H9 (cell line): ENCODE measurements around the gene FOXL1. TPM values are rescaled to one million over a fixed set of nuclear protein-coding genes. Genes with fewer than 3 reads are reported as not detected.

Experiments used
- DNase-seq: peaks from one replicate; pipeline ENCODE4 v3.0.0-alpha.2; 2017
- H2AFZ ChIP-seq: one replicate; pipeline ENCODE4 v1.6.1; 2013; ENCODE audit warnings: mild to moderate bottlenecking, low read length, control low read depth, moderate library complexity
- H2AK5ac ChIP-seq: 2 replicates; pipeline ENCODE4 v1.6.1; 2013; ENCODE audit warnings: low read length, control low read depth, mixed read lengths; ENCODE audit not compliant: insufficient read length
- H2BK120ac ChIP-seq: one replicate; pipeline ENCODE4 v1.6.1; 2013; ENCODE audit warnings: low read depth, mild to moderate bottlenecking, low read length, control low read depth, inconsistent platforms; ENCODE audit not compliant: poor library complexity, severe bottlenecking
- H2BK12ac ChIP-seq: 2 replicates; pipeline ENCODE4 v1.6.1; 2013; ENCODE audit warnings: low read length, control low read depth, mixed read lengths, low read depth; ENCODE audit not compliant: insufficient read length
- H2BK15ac ChIP-seq: 2 replicates; pipeline ENCODE4 v1.6.1; 2013; ENCODE audit warnings: low read depth, low read length, control low read depth
- H2BK20ac ChIP-seq: one replicate; pipeline ENCODE4 v1.6.1; 2013; ENCODE audit warnings: low read depth, mild to moderate bottlenecking, low read length, control low read depth, inconsistent platforms; ENCODE audit not compliant: poor library complexity, severe bottlenecking
- H2BK5ac ChIP-seq: 2 replicates; pipeline ENCODE4 v1.6.1; 2013; ENCODE audit warnings: low read length, control low read depth, mixed read lengths; ENCODE audit not compliant: insufficient read length
- H3K14ac ChIP-seq: 2 replicates; pipeline ENCODE4 v1.6.1; 2013; ENCODE audit warnings: low read length, control low read depth; ENCODE audit not compliant: insufficient read depth
- H3K18ac ChIP-seq: 2 replicates; pipeline ENCODE4 v1.6.1; 2013; ENCODE audit warnings: low read depth, mild to moderate bottlenecking, mixed read lengths, low read length, control low read depth; ENCODE audit not compliant: insufficient read length
- H3K23ac ChIP-seq: 2 replicates; pipeline ENCODE4 v1.6.1; 2013; ENCODE audit warnings: low read length, control low read depth, mixed read lengths, low read depth; ENCODE audit not compliant: insufficient read length
- H3K23me2 ChIP-seq: 2 replicates; pipeline ENCODE4 v1.6.1; 2013; ENCODE audit warnings: low read depth, mild to moderate bottlenecking, mixed read lengths, low read length, control low read depth; ENCODE audit not compliant: insufficient read length, poor library complexity, severe bottlenecking
- H3K27ac ChIP-seq: 2 replicates; pipeline ENCODE4 v1.5.1; 2013; ENCODE audit warnings: low read length, control low read depth, mixed read lengths, low read depth; ENCODE audit not compliant: insufficient read length
- H3K27me3 ChIP-seq: 2 replicates; pipeline ENCODE4 v1.6.1; 2013; ENCODE audit warnings: low read length, control low read depth, inconsistent platforms; ENCODE audit not compliant: insufficient read depth
- H3K4ac ChIP-seq: 2 replicates; pipeline ENCODE4 v1.6.1; 2013; ENCODE audit warnings: low read depth, mild to moderate bottlenecking, control low read depth, inconsistent platforms, low read length, moderate library complexity
- H3K4me1 ChIP-seq: 2 replicates; pipeline ENCODE4 v1.6.1; 2013; ENCODE audit warnings: low read length, control low read depth, inconsistent platforms; ENCODE audit not compliant: insufficient read depth
- H3K4me2 ChIP-seq: 2 replicates; pipeline ENCODE4 v1.6.1; 2013; ENCODE audit warnings: low read length, control low read depth, mixed read lengths; ENCODE audit not compliant: insufficient read length, insufficient read depth
- H3K56ac ChIP-seq: 2 replicates; pipeline ENCODE4 v1.6.1; 2013; ENCODE audit warnings: low read depth, mild to moderate bottlenecking, mixed read lengths, low read length, control low read depth; ENCODE audit not compliant: insufficient read length
- H3K79me1 ChIP-seq: 2 replicates; pipeline ENCODE4 v1.6.1; 2013; ENCODE audit warnings: low read depth, mild to moderate bottlenecking, moderate library complexity, low read length, control low read depth, inconsistent platforms; ENCODE audit not compliant: insufficient read depth, poor library complexity, severe bottlenecking
- H3K79me2 ChIP-seq: 2 replicates; pipeline ENCODE4 v1.6.1; 2013; ENCODE audit warnings: low read length, control low read depth, inconsistent platforms; ENCODE audit not compliant: insufficient read depth
- H3K9ac ChIP-seq: 2 replicates; pipeline ENCODE4 v1.6.1; 2013; ENCODE audit warnings: low read length, control low read depth, mixed read lengths; ENCODE audit not compliant: insufficient read length; ENCODE audit errors: extremely low read depth
- H3K9me3 ChIP-seq: one replicate; pipeline ENCODE4 v1.6.1; 2013; ENCODE audit warnings: low read depth, low read length, inconsistent platforms; ENCODE audit not compliant: control insufficient read depth
- H3T11ph ChIP-seq: one replicate; pipeline ENCODE4 v1.6.1; 2013; ENCODE audit warnings: mild to moderate bottlenecking, low read length, control low read depth, inconsistent platforms
- H4K20me1 ChIP-seq: one replicate; pipeline ENCODE4 v1.6.1; 2013; ENCODE audit not compliant: control insufficient read depth, insufficient read length, insufficient read depth
- H4K5ac ChIP-seq: 2 replicates; pipeline ENCODE4 v1.6.1; 2013; ENCODE audit warnings: low read depth, mild to moderate bottlenecking, mixed read lengths, low read length, control low read depth; ENCODE audit not compliant: insufficient read length
- H4K8ac ChIP-seq: replicated peaks from 2 replicates; pipeline ENCODE4 v1.6.1; 2013; ENCODE audit warnings: low read length, control low read depth, mixed read lengths, low read depth; ENCODE audit not compliant: insufficient read length
- H4K91ac ChIP-seq: 2 replicates; pipeline ENCODE4 v1.6.1; 2013; ENCODE audit warnings: low read depth, mild to moderate bottlenecking, moderate library complexity, mixed read lengths, low read length, control low read depth; ENCODE audit not compliant: insufficient read length
- H3K27ac Mint-ChIP-seq, 3 experiments: 2 replicates in 2 of 3; 3 replicates in 1 of 3; pipeline ENCODE4 v1.8.0; 2020 to 2021; ENCODE audit warnings: mixed read lengths in 3 of 3, mild to moderate bottlenecking in 1 of 3, moderate library complexity in 1 of 3
- H3K27me3 Mint-ChIP-seq: 2 replicates; pipeline ENCODE4 v1.8.0; 2021; ENCODE audit warnings: low read depth, mild to moderate bottlenecking, moderate library complexity, mixed read lengths
- H3K36me3 Mint-ChIP-seq, 3 experiments: 2 replicates in 2 of 3; 3 replicates in 1 of 3; pipeline ENCODE4 v1.8.0; 2020 to 2021; ENCODE audit warnings: low read depth in 3 of 3, mixed read lengths in 3 of 3; ENCODE audit not compliant: insufficient read depth in 1 of 3
- H3K4me1 Mint-ChIP-seq, 2 experiments: 2 replicates each; pipeline ENCODE4 v1.8.0; 2020; ENCODE audit warnings: mixed read lengths in 2 of 2
- H3K4me3 Mint-ChIP-seq, 2 experiments: 2 replicates in 1 of 2; 3 replicates in 1 of 2; pipeline ENCODE4 v1.8.0; 2020 to 2021; ENCODE audit warnings: mild to moderate bottlenecking in 2 of 2, mixed read lengths in 2 of 2, moderate library complexity in 1 of 2
- H3K9me3 Mint-ChIP-seq, 2 experiments: 2 replicates in 1 of 2; 3 replicates in 1 of 2; pipeline ENCODE4 v1.8.0; 2020; ENCODE audit warnings: mild to moderate bottlenecking in 2 of 2, mixed read lengths in 2 of 2, moderate library complexity in 1 of 2
- WGBS: extraction: QIAGEN DNeasy Blood & Tissue Kit; methylation state at CpG from one replicate; pipeline ENCODE4 v1.1.7; 2013; ENCODE audit warnings: missing lambda C conversion rate, low lambda C conversion rate, mixed read lengths; ENCODE audit not compliant: insufficient read length; ENCODE audit errors: extremely low coverage; 5-methylcytosine and 5-hydroxymethylcytosine counted together
- total RNA-seq: library from RNA; stranded (reverse); gene quantifications from 2 replicates; pipeline ENCODE4 v1.2.1, GENCODE V29; 2021
- TF ChIP-seq, protein P1 (sequence below): fragments of 200-600 bp; sonication (generic); conservative IDR thresholded peaks from 3 replicates; pipeline ENCODE4 v1.8.0; 2021; ENCODE audit warnings: antibody characterized with exemption, mild to moderate bottlenecking

The FOXL1 gene
- total RNA-seq, 1 experiment from 2014 or later: 0.09 TPM

- no peaks in the 10 kb centered on the region for H3K36me3 Mint-ChIP-seq
- H4K91ac ChIP-seq: no peak overlapping the region
- no peak for DNase-seq
- no peak overlapping the region for H2BK12ac ChIP-seq
- H2BK120ac ChIP-seq: no peak overlapping the region
- TF ChIP-seq, protein P1, sequence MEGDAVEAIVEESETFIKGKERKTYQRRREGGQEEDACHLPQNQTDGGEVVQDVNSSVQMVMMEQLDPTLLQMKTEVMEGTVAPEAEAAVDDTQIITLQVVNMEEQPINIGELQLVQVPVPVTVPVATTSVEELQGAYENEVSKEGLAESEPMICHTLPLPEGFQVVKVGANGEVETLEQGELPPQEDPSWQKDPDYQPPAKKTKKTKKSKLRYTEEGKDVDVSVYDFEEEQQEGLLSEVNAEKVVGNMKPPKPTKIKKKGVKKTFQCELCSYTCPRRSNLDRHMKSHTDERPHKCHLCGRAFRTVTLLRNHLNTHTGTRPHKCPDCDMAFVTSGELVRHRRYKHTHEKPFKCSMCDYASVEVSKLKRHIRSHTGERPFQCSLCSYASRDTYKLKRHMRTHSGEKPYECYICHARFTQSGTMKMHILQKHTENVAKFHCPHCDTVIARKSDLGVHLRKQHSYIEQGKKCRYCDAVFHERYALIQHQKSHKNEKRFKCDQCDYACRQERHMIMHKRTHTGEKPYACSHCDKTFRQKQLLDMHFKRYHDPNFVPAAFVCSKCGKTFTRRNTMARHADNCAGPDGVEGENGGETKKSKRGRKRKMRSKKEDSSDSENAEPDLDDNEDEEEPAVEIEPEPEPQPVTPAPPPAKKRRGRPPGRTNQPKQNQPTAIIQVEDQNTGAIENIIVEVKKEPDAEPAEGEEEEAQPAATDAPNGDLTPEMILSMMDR: no peak
- no CpG with 5 or more reads among the region's 7 CpGs for WGBS
- no peak overlapping the region for H3K18ac ChIP-seq
- no peak overlapping the region for H3K4ac ChIP-seq
- H3K9me3 ChIP-seq: no peaks in the 10 kb centered on the region
- H3K27ac Mint-ChIP-seq: no peak overlapping the region
- H3K9me3 Mint-ChIP-seq: no peaks in the 10 kb centered on the region
- H3K23ac ChIP-seq: no peak overlapping the region
- H3K27ac ChIP-seq: no peak overlapping the region
- no peak overlapping the region for H2AK5ac ChIP-seq
- H2BK20ac ChIP-seq: no peak overlapping the region
- no peak overlapping the region for H2BK15ac ChIP-seq
- H4K20me1 ChIP-seq: no peaks in the 10 kb centered on the region
- no peaks in the 10 kb centered on the region for H3K23me2 ChIP-seq
- no peaks in the 10 kb centered on the region for H3K79me1 ChIP-seq
- no peak overlapping the region for H3T11ph ChIP-seq
- H3K56ac ChIP-seq: no peak overlapping the region
- H3K4me3 Mint-ChIP-seq: no peak overlapping the region
- no peak overlapping the region for H2AFZ ChIP-seq
- H3K9ac ChIP-seq: no peak overlapping the region
- H2BK5ac ChIP-seq: no peak overlapping the region
- H3K4me2 ChIP-seq: no peak overlapping the region
- peaks cover 14 to 20% of the 10 kb centered on the region in 2 experiments for H3K4me1 Mint-ChIP-seq
- no peaks in the 10 kb centered on the region; the same call in 1 of the 2 replicates for H3K4me1 ChIP-seq
- no peak overlapping the region for H4K8ac ChIP-seq
- H3K79me2 ChIP-seq: no peaks in the 10 kb centered on the region
- H3K14ac ChIP-seq: no peak overlapping the region
- no peak overlapping the region for H4K5ac ChIP-seq
- no peaks in the 10 kb centered on the region for H3K27me3 ChIP-seq
- peaks cover 6% of the 10 kb centered on the region for H3K27me3 Mint-ChIP-seq
Observed at GRCh38 chr16:86611525-86611855, 33.1 kb downstream of the FOXL1 start.
